NOMO-1 treated with dmso at 0.1 percent for 144 hours (cell line): ENCODE results near the gene MPC1.
A peak's percentile ranks its signal among the peaks of the same experiment; 100 is the strongest.
"Not testable (repeated sequence)": the region's sequence is repeated elsewhere in the genome, so short reads cannot be mapped to it uniquely, and the experiment has no call there.

ENCODE experiments used
- DNase-seq: peaks from one replicate; lab custom pipeline; 2025; ENCODE audit not compliant: unreplicated experiment; lab: John Stamatoyannopoulos, UW

Gene MPC1

DNA sequence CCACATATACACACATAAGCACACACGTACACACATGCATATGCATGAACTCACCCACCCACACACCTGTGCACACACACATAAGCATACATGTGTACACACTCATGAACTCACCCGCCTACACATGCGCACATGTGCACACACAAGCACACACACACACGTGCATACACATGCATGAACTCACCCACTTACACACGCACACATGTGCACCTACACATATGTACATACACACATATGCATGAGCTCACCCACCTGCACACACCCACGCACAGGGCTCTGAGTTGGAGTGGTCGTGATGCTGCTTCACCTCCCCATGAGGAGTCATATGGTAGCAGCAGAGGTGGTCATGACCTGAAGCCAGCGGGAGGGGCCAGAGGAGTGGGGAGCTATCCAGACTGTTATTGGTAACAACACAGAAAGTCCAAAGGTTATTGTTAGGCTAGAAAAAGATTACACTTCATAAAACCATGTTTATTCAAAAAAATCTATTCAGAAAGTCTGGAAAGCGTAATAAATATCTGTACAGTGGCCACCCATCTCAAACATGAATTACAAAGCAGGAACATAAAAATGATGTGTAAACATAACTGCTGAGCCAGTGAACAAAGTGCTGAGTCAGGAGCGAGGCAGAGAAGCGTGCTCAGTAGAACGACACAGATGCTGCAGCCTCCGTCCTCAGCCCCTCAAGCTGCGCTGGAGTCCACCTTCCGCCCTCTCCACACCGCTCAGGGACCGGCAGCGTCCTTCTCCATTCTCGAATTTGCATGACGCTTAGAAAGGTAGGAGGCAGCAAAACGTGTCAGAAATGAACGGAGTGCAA lies 26.4 kb upstream of the MPC1 start:
- DNase-seq: no peak

- DNase-seq: no peak
Observed at GRCh38 chr6:166406197-166406596, 23.5 kb upstream of the MPC1 start.

GRCh38 chr6:166405386-166405785 lies 22.6 kb upstream of the MPC1 start:
- no peak for DNase-seq

DNA sequence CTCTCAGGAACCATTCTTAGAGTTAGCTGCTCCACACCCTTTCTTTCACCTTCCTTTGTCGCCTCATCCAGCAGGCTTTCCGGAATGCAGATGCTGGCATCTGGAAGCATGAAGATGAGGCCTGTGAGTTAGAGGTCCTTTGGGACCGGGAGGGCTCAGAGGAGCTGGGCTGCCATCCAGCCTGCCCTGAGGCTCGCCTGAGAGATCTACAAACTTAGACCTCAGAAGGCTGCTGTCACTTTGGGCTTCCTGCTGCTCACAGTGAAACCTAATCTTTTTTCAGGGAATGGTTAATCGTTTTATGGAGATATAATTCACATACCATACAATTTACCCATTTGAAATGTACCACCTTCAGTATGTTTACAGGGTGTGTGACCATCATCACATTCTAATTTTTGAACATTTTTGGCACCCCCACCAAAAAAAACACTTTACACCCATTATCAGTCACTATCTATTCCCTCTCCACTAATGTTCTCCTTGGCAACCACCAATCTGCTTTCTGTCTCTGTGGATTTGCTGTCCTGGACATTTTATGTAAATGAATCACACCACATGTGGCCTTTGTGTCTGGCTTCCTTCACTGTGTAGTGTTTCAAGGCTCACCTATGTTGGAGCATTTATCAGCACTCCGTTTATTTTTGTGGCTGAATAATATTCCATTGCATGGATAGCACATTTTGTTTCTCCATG lies 20.0 kb upstream of the MPC1 start:
- DNase-seq: no peak

DNA sequence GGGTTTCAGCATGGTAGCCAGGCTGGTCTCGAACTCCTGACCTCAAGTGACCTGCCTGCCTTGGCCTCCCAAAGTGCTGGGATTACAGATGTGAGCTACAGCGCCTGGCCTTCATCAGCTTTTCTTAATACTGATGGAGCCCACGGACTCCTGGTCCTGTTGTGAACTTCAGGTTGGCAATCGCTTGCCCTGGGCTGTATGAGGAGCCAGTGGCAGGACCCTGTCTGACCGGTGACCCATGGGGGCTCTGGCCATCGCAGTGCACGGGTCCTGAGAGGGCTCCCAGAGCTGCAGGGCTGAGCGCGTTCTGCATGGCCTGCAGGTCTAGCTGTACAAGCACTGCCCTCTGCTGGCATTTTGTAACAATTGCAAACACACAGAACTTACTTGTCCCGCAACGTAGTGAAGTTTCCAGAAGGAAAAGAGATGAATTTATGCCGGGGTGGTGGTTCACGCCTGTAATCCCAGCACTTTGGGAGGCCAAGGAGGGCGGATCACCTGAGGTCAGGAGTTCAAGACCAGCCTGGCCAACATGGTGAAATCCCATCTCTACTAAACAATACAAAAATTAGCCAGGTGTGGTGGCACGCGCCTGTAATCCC lies 18.0 kb upstream of the MPC1 start:
- peak; percentile 21 for DNase-seq

- no peak for DNase-seq
Observed at GRCh38 chr6:166400181-166400580, 17.4 kb upstream of the MPC1 start.

DNA sequence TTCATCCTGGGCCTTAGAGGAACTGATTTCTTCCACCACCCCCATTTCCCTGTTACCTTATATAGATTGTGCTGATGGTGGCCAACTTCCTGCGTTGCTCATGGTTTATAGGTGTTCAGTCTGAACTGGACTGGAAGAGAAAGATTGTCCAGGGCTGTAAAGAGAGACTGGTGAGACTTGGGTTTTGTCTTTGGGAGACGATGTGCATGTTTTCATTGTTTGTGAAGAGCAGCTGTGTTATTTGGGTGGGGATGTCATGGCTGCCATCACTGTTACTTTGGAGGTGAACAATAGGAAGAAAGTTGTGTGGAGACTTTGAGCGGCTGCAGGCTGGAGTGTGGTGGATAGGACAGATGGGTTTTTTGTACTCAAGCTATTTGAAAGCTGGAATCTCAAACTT lies 15.6 kb upstream of the MPC1 start:
- DNase-seq: no peak

GRCh38 chr6:166397849-166398248 lies 15.1 kb upstream of the MPC1 start:
- no peak for DNase-seq

GRCh38 chr6:166395778-166396177 lies 13.0 kb upstream of the MPC1 start:
- DNase-seq: no peak

GRCh38 chr6:166395351-166395750 lies 12.6 kb upstream of the MPC1 start:
- DNase-seq: no peak

DNA sequence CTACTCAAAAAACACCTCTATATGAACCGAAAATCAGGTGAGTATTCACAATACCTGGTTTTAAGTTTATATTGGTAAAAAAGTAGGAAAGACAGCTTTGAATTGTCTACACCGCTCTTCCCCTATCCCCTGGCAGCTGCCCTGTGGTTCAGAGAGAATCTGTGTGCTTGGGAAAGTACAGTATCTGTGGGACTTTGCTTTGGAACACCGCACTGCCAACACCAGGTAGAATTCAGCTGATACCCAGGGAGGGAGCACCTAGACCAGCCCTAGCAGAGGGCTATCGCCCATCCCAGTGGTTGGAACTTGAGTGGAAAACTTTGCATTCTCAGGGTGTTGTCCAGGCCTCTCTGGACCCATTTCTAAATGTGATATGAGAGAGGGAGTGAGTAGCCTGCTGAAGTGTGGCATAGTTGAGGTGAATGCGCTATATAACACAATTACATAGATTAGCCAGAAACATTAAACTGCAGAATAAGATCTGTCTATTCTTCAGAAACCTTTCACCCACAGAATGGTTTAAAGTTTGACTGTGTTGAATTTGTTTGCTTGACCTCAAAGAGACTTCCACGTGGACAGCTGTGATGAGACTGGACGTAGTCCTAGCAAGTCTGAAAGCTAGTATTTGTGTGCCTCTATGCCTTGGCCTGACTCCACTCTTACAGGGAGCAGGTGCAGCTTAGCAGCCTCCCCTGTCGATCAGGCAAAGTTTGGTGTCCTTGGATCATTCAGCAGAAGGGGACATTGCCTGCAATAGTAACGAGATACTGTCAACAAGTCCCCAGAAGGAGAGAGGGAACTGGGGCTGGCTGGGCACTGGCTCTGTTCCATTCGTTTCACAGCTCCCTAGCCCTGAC lies 11.5 kb upstream of the MPC1 start:
- DNase-seq: no peak

GRCh38 chr6:166393535-166393823 lies 10.7 kb upstream of the MPC1 start:
- DNase-seq: no peak

DNA sequence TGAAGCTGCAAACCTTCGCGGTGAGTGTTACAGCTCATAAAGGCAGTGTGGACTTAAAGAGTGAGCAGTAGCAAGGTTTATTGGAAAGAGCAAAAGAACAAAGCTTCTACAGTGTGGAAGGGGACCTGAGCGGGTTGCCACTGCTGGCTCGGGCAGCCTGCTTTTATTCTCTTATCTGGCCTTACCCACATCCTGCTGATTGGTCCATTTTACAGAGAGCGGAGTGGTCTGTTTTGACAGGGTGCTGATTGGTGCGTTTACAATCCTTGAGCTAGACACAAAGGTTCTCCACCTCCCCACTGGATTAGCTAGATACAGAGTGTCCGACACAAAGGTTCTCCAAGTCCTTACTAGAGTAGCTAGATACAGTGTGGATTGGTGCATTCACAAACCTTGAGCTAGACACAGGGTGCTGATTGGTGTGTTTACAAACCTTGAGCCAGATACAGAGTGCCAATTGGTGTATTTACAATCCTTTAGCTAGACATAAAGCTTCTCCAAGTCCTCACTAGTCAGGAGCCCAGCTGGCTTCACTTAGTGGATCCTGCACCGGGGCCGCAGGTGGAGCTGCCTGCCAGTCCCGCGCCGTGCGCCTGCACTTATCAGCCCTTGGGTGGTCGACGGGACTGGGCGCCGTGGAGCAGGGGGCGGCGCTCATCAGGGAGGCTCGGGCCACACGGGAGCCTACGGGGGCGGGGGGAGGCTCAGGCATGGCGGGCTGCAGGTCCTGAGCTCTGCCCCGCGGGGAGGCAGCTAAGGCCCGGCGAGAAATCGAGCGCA lies 10.2 kb upstream of the MPC1 start:
- not testable (repeated sequence) for DNase-seq

- DNase-seq: no peak
Observed at GRCh38 chr6:166389119-166389518, 6.4 kb upstream of the MPC1 start.

DNA sequence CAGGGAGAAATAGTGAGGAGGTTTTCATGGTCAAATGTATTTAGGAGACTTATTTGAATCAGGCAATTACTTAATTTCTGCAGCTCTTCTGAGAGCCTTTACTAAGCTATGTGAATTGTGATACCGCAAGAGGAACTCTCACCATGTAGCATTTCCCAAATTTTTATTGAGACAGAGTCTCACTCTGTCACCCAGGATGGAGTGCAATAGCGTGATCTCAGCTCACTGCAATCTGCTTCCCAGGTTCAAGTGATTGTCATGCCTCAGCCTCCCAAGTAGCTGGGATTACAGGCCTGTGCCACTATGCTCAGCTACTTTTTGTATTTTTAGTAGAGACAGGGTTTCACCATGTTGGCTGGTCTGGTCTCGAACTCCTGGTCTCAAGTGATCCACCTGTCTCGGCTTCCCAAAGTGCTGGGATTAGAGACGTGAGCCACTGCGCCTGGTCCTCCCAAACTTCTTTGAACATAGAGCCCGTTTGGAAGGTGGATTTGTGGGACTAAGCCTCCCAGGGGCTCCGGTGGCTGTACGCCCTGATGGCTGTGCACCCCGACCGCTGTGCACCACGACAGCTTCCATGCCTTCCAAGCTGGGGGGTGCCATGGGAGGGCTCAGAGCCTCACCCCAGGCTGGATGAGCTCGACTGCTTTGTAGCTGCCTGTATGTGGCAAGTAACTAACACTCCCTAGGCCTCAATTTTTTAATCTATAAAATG lies 5.7 kb upstream of the MPC1 start:
- DNase-seq: no peak

DNA sequence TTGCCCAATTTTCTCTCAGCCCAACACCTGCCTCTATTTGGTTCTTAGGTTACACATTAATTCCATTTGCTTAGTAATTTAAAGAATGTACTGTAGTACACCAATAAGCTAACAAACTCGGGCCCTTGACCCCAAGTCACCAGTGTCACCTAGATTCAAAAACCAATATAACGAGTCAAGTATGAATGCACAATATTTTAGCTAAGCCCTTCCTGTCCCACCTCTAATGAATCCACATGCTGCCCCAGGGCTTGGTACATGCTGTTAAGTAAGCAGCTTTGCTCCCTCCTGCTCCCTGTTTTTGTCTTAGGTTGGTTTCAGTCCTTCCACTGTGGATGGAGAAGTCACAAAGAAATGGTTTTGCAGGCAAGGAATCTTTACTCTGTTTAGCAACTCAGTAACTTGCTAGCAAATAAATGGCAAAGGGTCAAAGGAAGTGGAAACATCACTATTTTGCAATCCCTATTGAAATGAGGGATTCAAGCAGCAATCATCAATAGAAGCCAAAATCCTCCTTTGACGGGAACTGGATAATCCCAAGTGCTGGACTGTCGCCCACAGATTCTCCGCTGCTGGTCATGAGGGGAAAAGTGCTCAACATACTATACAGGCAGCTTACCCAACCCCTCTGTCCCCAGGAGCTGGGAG lies 5.0 kb upstream of the MPC1 start:
- DNase-seq: no peak

DNA sequence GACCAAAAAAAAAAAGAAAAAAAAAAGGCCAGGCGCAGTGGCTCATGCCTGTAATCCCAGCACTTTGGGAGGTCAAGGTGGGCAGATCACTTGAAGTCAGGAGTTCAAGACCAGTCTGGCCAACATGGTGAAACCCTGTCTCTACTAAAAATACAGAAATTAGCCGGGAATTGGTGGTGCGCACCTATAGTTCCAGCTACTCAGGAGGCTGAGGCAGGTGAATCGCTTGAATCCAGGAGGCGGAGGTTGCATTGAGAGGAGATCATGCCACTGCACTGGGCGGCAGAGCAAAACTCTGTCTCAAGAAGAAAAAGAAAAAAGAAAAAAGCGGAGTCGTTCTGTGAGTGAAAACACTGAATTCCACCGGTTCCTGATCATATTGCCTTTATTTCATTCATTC lies 4.4 kb upstream of the MPC1 start:
- not testable (repeated sequence) for DNase-seq

DNA sequence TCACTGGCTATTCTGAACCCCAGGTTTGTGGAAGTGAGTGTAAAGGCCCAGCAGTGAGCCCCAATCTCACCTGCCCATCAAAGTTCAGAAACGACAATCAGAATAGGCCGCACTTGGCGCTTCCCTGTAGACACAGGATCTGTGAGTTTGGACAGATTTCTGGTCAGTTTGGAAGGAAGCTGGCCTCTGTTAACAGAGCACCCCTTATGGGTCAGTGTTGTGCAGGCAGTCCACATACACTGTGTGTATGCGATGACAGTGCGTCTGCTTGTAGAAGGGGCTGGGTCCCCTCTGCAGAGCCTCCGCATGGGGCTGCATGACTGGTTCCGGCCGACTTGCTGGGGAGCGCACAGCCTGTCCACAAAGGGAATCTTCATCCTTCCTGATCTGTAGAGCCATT lies 3.4 kb upstream of the MPC1 start:
- DNase-seq: no peak

DNA sequence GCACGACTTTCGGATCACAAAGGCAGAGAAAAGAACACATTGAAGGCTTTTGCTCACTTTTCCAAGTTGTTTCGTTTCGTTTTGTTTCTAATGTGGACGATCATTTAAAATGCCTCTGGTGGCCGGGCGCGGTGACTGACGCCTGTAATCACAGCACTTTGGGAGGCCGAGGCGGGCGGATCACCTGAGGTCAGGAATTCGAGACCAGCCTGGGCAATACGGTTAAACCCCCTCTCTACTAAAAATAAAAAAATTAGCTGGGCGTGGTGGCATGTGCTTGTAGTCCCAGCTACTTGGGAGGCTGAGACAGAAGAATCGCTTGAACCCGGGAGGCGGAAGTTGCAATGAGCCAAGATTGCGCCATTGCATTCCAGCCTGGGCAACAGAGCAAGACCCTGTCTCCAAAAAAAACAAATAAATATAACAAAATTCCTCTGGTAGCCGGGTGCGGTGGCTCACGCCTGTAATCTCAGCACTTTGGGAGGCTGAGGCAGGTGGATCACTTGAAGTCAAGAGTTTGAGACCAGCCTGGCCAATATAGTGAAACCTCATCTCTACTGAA lies 1.1 kb upstream of the MPC1 start:
- DNase-seq: not testable (repeated sequence)
